22Rv1 (cell line): ENCODE data around the gene MTG1.

ENCODE experiments used
- CTCF ChIP-seq: fragments of 450-650 bp; IDR thresholded peaks from 2 replicates; pipeline ENCODE4 v1.5.1; 2017; ENCODE audit warnings: mild to moderate bottlenecking
- ZFX ChIP-seq: fragments of 450-650 bp; IDR thresholded peaks from 2 replicates; pipeline ENCODE4 v1.6.1; 2017; ENCODE audit warnings: antibody characterized with exemption, borderline replicate concordance

- TF ChIP-seq CTCF (no peak), ZFX (no peak)
These were observed 67.9 kb downstream of the MTG1 start for GRCh38 chr10:133461841-133462240.
